GM18505 (cell line): Measurements from ENCODE around the gene MLXIPL.
A peak's percentile ranks its signal among the peaks of the same experiment; 100 is the strongest.
"Not testable (repeated sequence)": the region's sequence is repeated elsewhere in the genome, so short reads cannot be mapped to it uniquely, and the experiment has no call there.

Experiments used
- ATAC-seq: cut with Tn5 transposase; IDR thresholded peaks from one replicate; pipeline ENCODE4 v1.9.1; 2021; ENCODE audit not compliant: unreplicated experiment
- POLR2A ChIP-seq: IDR thresholded peaks from 4 replicates; pipeline ENCODE4 v1.6.1; 2011; ENCODE audit warnings: borderline replicate concordance; ENCODE audit not compliant: insufficient read depth, insufficient read length; ENCODE audit errors: extremely low read depth

Gene MLXIPL

GRCh38 chr7:73569042-73569608, 55.2 kb downstream of the MLXIPL start:
- TF ChIP-seq POLR2A, result no peak
- no peak for ATAC-seq

GRCh38 chr7:73567846-73568685, 56.3 kb downstream of the MLXIPL start:
- TF ChIP-seq POLR2A, result no peak
- ATAC-seq, result no peak

- ATAC-seq, result no peak
- TF ChIP-seq POLR2A, result no peak
Observed at GRCh38 chr7:73567140-73567539, 57.2 kb downstream of the MLXIPL start.

GRCh38 chr7:73566431-73566830, 57.9 kb downstream of the MLXIPL start:
- ATAC-seq, result not testable (repeated sequence)

- no peak for ATAC-seq
- TF ChIP-seq POLR2A, result no peak
Observed at GRCh38 chr7:73565675-73566340, 58.5 kb downstream of the MLXIPL start.

- TF ChIP-seq POLR2A, result no peak
- ATAC-seq, result no peak
Observed at GRCh38 chr7:73560109-73560835, 64.0 kb downstream of the MLXIPL start.

- TF ChIP-seq POLR2A, result peak; percentile 78
- ATAC-seq, result peak; percentile 55
Observed at GRCh38 chr7:73557397-73558257, 66.7 kb downstream of the MLXIPL start, which contains the start of gene BCL7B. BCL7B (minus strand) TSS chr7:73557690; CDS start chr7:73557578, 112 bp downstream.

GRCh38 chr7:73557108-73557396, 67.3 kb downstream of the MLXIPL start:
- peak; percentile 80 for ATAC-seq
- no peak for TF ChIP-seq POLR2A

- ATAC-seq, result no peak
- no peak for TF ChIP-seq POLR2A
Observed at GRCh38 chr7:73556208-73557107, 67.9 kb downstream of the MLXIPL start.

GRCh38 chr7:73555411-73555982, 68.8 kb downstream of the MLXIPL start:
- no peak for TF ChIP-seq POLR2A
- no peak for ATAC-seq

GRCh38 chr7:73550093-73550492, 74.2 kb downstream of the MLXIPL start:
- not testable (repeated sequence) for ATAC-seq

GRCh38 chr7:73549176-73549575, 75.1 kb downstream of the MLXIPL start:
- no peak for TF ChIP-seq POLR2A
- no peak for ATAC-seq
